H1 (cell line): ENCODE measurements around the gene BRME1. TPM values are rescaled to one million over a fixed set of nuclear protein-coding genes. Genes with fewer than 3 reads are reported as not detected.

Experiments
- CTCF ChIA-PET: fragments of 300-600 bp; sonication (Branson Sonifier 250); formaldehyde crosslinking; loops from one replicate; lab custom pipeline; 2021; ENCODE audit not compliant: partially characterized antibody; lab: Charles Lee
- POLR2A ChIA-PET: fragments of 300-600 bp; sonication (Branson Sonifier 250); formaldehyde crosslinking; loops from one replicate; lab custom pipeline; 2021; ENCODE audit warnings: inconsistent platforms; ENCODE audit not compliant: partially characterized antibody; lab: Charles Lee
- DNase-seq, 2 experiments: peaks; one replicate each; pipeline versions ENCODE4 v3.0.0 to v3.0.0-alpha.2; 2010 to 2022; ENCODE audit warnings: low spot score in 2 of 2, low read depth in 1 of 2, mixed read lengths in 1 of 2
- FAIRE-seq: peaks from 2 replicates; lab custom pipeline; 2011; peaks lifted over from hg19 to GRCh38; lab: Jason Lieb, UNC
- H2AFZ ChIP-seq: 2 replicates; pipeline ENCODE4 v1.8.1; 2012; ENCODE audit warnings: low read length, inconsistent platforms
- H2AK5ac ChIP-seq: 2 replicates; pipeline ENCODE4 v1.6.1; 2013; ENCODE audit warnings: low read depth, low read length
- H2BK120ac ChIP-seq: replicated peaks from 2 replicates; pipeline ENCODE3; 2013; ENCODE audit warnings: low read depth, low read length, inconsistent platforms
- H2BK12ac ChIP-seq: 2 replicates; pipeline ENCODE4 v1.6.1; 2013; ENCODE audit warnings: low read depth, low read length
- H2BK15ac ChIP-seq: 2 replicates; pipeline ENCODE4 v1.6.1; 2013; ENCODE audit warnings: low read length
- H2BK20ac ChIP-seq: 2 replicates; pipeline ENCODE4 v1.6.1; 2013; ENCODE audit warnings: low read length
- H2BK5ac ChIP-seq: 2 replicates; pipeline ENCODE4 v1.6.1; 2013; ENCODE audit warnings: low read depth, low read length
- H3K14ac ChIP-seq: 2 replicates; pipeline ENCODE4 v1.6.1; 2013; ENCODE audit warnings: inconsistent platforms; ENCODE audit not compliant: insufficient read length
- H3K18ac ChIP-seq: 2 replicates; pipeline ENCODE4 v1.6.1; 2013; ENCODE audit warnings: low read length; ENCODE audit errors: extremely low read depth
- H3K23ac ChIP-seq: 2 replicates; pipeline ENCODE4 v1.6.1; 2013; ENCODE audit warnings: inconsistent platforms; ENCODE audit not compliant: insufficient read length
- H3K23me2 ChIP-seq: 2 replicates; pipeline ENCODE4 v1.6.1; 2013; ENCODE audit warnings: low read depth, low read length
- H3K27ac ChIP-seq: 2 replicates; pipeline ENCODE4 v1.6.1; 2011; ENCODE audit warnings: low read depth, low read length, inconsistent platforms
- H3K27me3 ChIP-seq, 4 experiments: replicated peaks in 1 of 4; 1 replicate in 1 of 4; 2 replicates in 3 of 4; pipeline versions ENCODE4 v1.6.1 to v1.8.1; 2011 to 2013; ENCODE audit warnings: low read length in 3 of 4, mild to moderate bottlenecking in 3 of 4, inconsistent platforms in 2 of 4, mixed read lengths in 2 of 4, moderate library complexity in 1 of 4; ENCODE audit not compliant: control insufficient read depth in 3 of 4, insufficient read depth in 3 of 4; ENCODE audit errors: extremely low read depth in 1 of 4
- H3K36me3 ChIP-seq, 4 experiments: 2 replicates each; pipeline versions ENCODE4 v1.6.1 to v1.8.1; 2011 to 2013; ENCODE audit warnings: mild to moderate bottlenecking in 4 of 4, low read length in 3 of 4, moderate library complexity in 2 of 4, control low read depth in 1 of 4, inconsistent platforms in 1 of 4; ENCODE audit not compliant: insufficient read depth in 4 of 4, control insufficient read depth in 2 of 4
- H3K4ac ChIP-seq: replicated peaks from 2 replicates; pipeline ENCODE3; 2013; ENCODE audit warnings: low read length, low read depth, mixed read lengths, inconsistent platforms; ENCODE audit not compliant: insufficient read length
- H3K4me1 ChIP-seq, 4 experiments: replicated peaks in 1 of 4; 1 replicate in 1 of 4; 2 replicates in 3 of 4; pipeline versions ENCODE4 v1.6.1 to v1.8.1; 2011 to 2013; ENCODE audit warnings: low read length in 3 of 4, inconsistent platforms in 2 of 4, mixed read lengths in 1 of 4; ENCODE audit not compliant: insufficient read depth in 4 of 4, control insufficient read depth in 3 of 4
- H3K4me2 ChIP-seq, 2 experiments: 2 replicates each; pipeline versions ENCODE4 v1.6.1 to v1.8.1; 2011 to 2013; ENCODE audit warnings: low read depth in 2 of 2, low read length in 2 of 2, control low read depth in 1 of 2, inconsistent platforms in 1 of 2, mild to moderate bottlenecking in 1 of 2; ENCODE audit not compliant: insufficient read depth in 1 of 2
- H3K4me3 ChIP-seq, 4 experiments: fragments of 200-600, 300-600 bp in 1 of 4; sonication (generic), shearing (Covaris generic), sonication (Bioruptor Twin) in 1 of 4; 2 replicates each; pipeline versions ENCODE4 v1.5.1 to v1.8.1; 2011 to 2016; ENCODE audit warnings: low read length in 4 of 4, low read depth in 3 of 4, control low read depth in 2 of 4, inconsistent platforms in 2 of 4, mild to moderate bottlenecking in 2 of 4, mixed read lengths in 1 of 4, moderate library complexity in 1 of 4; ENCODE audit not compliant: insufficient read depth in 2 of 4; ENCODE audit errors: extremely low read depth in 1 of 4
- H3K56ac ChIP-seq: replicated peaks from 2 replicates; pipeline ENCODE3; 2013; ENCODE audit warnings: low read depth, mild to moderate bottlenecking, mixed read lengths, low read length, inconsistent platforms; ENCODE audit not compliant: insufficient read length
- H3K79me1 ChIP-seq: 2 replicates; pipeline ENCODE4 v1.6.1; 2013; ENCODE audit warnings: low read depth, low read length, control low read depth
- H3K79me2 ChIP-seq, 2 experiments: 2 replicates each; pipeline versions ENCODE4 v1.6.1 to v1.8.1; 2012 to 2013; ENCODE audit warnings: low read length in 2 of 2, mild to moderate bottlenecking in 2 of 2, inconsistent platforms in 1 of 2; ENCODE audit not compliant: insufficient read depth in 2 of 2, control insufficient read depth in 1 of 2
- H3K9ac ChIP-seq, 4 experiments: replicated peaks in 1 of 4; 1 replicate in 1 of 4; 2 replicates in 3 of 4; pipeline versions ENCODE4 v1.6.1 to v1.8.1; 2011 to 2013; ENCODE audit warnings: low read depth in 3 of 4, low read length in 3 of 4, control low read depth in 2 of 4, mild to moderate bottlenecking in 2 of 4, moderate library complexity in 2 of 4, inconsistent platforms in 1 of 4; ENCODE audit errors: extremely low read depth in 1 of 4
- H3K9me3 ChIP-seq, 2 experiments: 2 replicates each; pipeline versions ENCODE4 v1.6.1 to v1.8.1; 2012 to 2013; ENCODE audit warnings: mild to moderate bottlenecking in 2 of 2, moderate library complexity in 2 of 2, control low read depth in 1 of 2, inconsistent platforms in 1 of 2, low read depth in 1 of 2, low read length in 1 of 2, mixed read lengths in 1 of 2; ENCODE audit not compliant: insufficient read depth in 2 of 2
- H4K20me1 ChIP-seq, 2 experiments: replicated peaks in 1 of 2; 2 replicates each; pipeline versions ENCODE3 to v1.8.1; 2011 to 2013; ENCODE audit warnings: inconsistent platforms in 2 of 2, low read length in 2 of 2, mild to moderate bottlenecking in 1 of 2; ENCODE audit not compliant: insufficient read depth in 2 of 2, control insufficient read depth in 1 of 2
- H4K5ac ChIP-seq: 2 replicates; pipeline ENCODE4 v1.6.1; 2013; ENCODE audit warnings: low read length, low read depth, mixed read lengths, inconsistent platforms; ENCODE audit not compliant: insufficient read length
- H4K8ac ChIP-seq: 2 replicates; pipeline ENCODE4 v1.8.0; 2013; ENCODE audit warnings: mild to moderate bottlenecking, moderate library complexity, low read length, inconsistent platforms; ENCODE audit not compliant: insufficient read depth; ENCODE audit errors: extremely low read depth
- H4K91ac ChIP-seq: replicated peaks from 2 replicates; pipeline ENCODE3; 2013; ENCODE audit warnings: low read length, mixed read lengths, inconsistent platforms; ENCODE audit not compliant: insufficient read length
- EP300 ChIP-seq, 2 experiments: IDR thresholded peaks; 1 replicate in 1 of 2; 2 replicates in 1 of 2; pipeline ENCODE4 v1.6.1; 2011 to 2012; ENCODE audit warnings: low read depth in 2 of 2, low read length in 2 of 2, mild to moderate bottlenecking in 2 of 2, borderline replicate concordance in 1 of 2, inconsistent platforms in 1 of 2, moderate library complexity in 1 of 2
- KDM5A ChIP-seq: fragments of 200-600 bp; IDR thresholded peaks from 2 replicates; pipeline ENCODE4 v1.7.1; 2012; ENCODE audit warnings: mild to moderate bottlenecking, low read length, inconsistent platforms, mixed read lengths
- PHF8 ChIP-seq: fragments of 200-600 bp; sonication (generic); conservative IDR thresholded peaks from 2 replicates; pipeline ENCODE4 v1.7.1; 2012; ENCODE audit warnings: low read depth, mild to moderate bottlenecking, inconsistent platforms, low read length, moderate library complexity
- SAP30 ChIP-seq: fragments of 300-600 bp; sonication (generic); IDR thresholded peaks from 2 replicates; pipeline ENCODE4 v1.7.1; 2012; ENCODE audit warnings: low read length, moderate library complexity, mild to moderate bottlenecking, inconsistent platforms; ENCODE audit not compliant: insufficient read depth, insufficient replicate concordance
- SIN3A ChIP-seq, 2 experiments: IDR thresholded peaks in 1 of 2; conservative IDR thresholded peaks in 1 of 2; 2 replicates each; pipeline ENCODE4 v1.6.1; 2011 to 2012; ENCODE audit warnings: low read length in 2 of 2, improper control_type of control experiment in 1 of 2, low read depth in 1 of 2, mild to moderate bottlenecking in 1 of 2
- TAF1 ChIP-seq: IDR thresholded peaks from 2 replicates; pipeline ENCODE4 v1.6.1; 2011; ENCODE audit warnings: mild to moderate bottlenecking, low read depth, low read length
- YY1 ChIP-seq: IDR thresholded peaks from 2 replicates; pipeline ENCODE4 v1.6.1; 2011; ENCODE audit warnings: low read depth, mild to moderate bottlenecking, low read length
- WGBS, 2 experiments: shearing (Covaris generic) in 1 of 2; methylation state at CpG; one replicate each; pipeline versions ENCODE4 v1.1.6 to v1.1.7; 2013 to 2015; ENCODE audit warnings: low lambda C conversion rate in 2 of 2, mixed read lengths in 2 of 2, inconsistent platforms in 1 of 2, low coverage in 1 of 2, missing lambda C conversion rate in 1 of 2; ENCODE audit not compliant: insufficient replicate concordance in 2 of 2, insufficient coverage in 1 of 2, insufficient read length in 1 of 2; ENCODE audit errors: extremely low coverage in 1 of 2, missing lambda C conversion rate in 1 of 2; 5-methylcytosine and 5-hydroxymethylcytosine counted together
- polyA plus RNA-seq, 7 experiments: library from polyadenylated mRNA; depleted of rRNA in 3 of 7; stranded (reverse) in 5 of 7; unstranded in 2 of 7; fragments of >200 nt in 5 of 7; fragments of 200-250 nt in 2 of 7; gene quantifications; 1 replicate in 5 of 7; 2 replicates in 1 of 7; 4 replicates in 1 of 7; pipeline versions ENCODE4 v1.2.1 to v1.2.3, GENCODE V29; 2011 to 2013; ENCODE audit warnings: missing spikeins in 2 of 7, mixed read lengths in 2 of 7
- total RNA-seq: library from RNA; stranded (reverse); fragmentation: NEBNext Ultra II Directional; extraction: Animal tissue kit (Norgen Biotek cat#: 25700); gene quantifications from 2 replicates; pipeline ENCODE4 v1.2.1, GENCODE V29; 2021

Gene BRME1
- total and polyA plus RNA-seq, 2 of the 8 experiments (the other 6 are each of a cell fraction or from before 2014, with no cell fraction given), result 4.6 to 4.7 TPM

DNA sequence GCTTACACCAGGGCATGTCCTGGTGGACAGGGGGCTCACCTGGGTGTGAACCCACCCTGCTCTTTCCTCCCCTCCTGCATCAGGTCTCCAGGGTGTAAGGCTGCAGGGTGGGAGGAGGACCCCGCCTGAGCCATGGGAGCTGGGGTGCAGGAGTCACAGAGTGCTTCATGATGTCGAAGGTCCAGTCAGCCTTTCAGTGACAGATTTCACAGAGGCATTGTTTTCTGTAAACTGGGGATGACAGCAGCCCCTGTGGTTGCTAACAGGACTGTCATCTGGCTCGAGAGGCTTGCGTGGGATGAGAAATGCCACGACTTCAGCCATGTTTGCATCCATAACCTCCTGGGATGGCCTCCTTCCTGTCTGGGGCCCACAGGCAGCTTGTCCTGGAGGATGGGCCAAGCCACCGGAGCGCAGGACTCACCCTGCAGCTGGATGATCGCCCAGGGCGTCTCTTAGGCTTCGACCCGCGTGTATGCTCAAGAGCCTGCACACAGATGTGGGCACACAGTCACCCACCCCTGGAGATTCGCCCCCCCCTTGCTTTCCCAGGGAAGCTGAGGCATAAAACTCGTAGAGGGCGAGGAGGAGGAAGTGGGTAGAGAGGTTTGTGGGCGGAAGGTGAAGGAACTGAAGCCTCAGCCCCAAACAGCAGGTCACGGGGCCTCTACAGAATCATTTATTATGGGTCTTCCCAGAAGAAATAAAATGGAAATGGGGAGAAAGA, 24.1 kb downstream of the BRME1 start:
- H2AK5ac ChIP-seq, result no peak overlapping the region
- H3K79me1 ChIP-seq, result no peaks in the 10 kb centered on the region
- H3K4me1 ChIP-seq, result peaks cover 6 to 23% (median 16%) of the 10 kb centered on the region in 4 experiments
- FAIRE-seq (no peak), DNase-seq (no peak)
- no peaks in the 10 kb centered on the region for H3K9me3 ChIP-seq
- no peak overlapping the region for H2AFZ ChIP-seq
- no peak overlapping the region for H3K23ac ChIP-seq
- peak overlapping the region; percentile 95 for H2BK20ac ChIP-seq
- H3K14ac ChIP-seq, result no peak overlapping the region
- WGBS, 2 experiments, result 87% methylated on average over 16 of the region's 17 CpGs; no CpG with 5 or more reads in 1 of the 2 experiments
- peak overlapping the region; percentile 97 for H2BK12ac ChIP-seq
- H4K20me1 ChIP-seq, result no peaks in the 10 kb centered on the region
- peak overlapping the region; percentile 36 for H3K56ac ChIP-seq
- peak overlapping the region; percentile 96 for H3K4ac ChIP-seq
- H3K27me3 ChIP-seq, result peaks cover 0 to 8% (median 3%) of the 10 kb centered on the region in 4 experiments; a peak in 4 of 7 replicates
- peak overlapping the region; percentile 42; the same call in 1 of the 2 replicates for H3K27ac ChIP-seq
- H3K23me2 ChIP-seq, result no peaks in the 10 kb centered on the region
- H3K79me2 ChIP-seq, result no peaks in the 10 kb centered on the region
- H2BK120ac ChIP-seq, result peak overlapping the region; percentile 98
- peak overlapping the region; percentile 68; the same call in 1 of the 2 replicates for H2BK5ac ChIP-seq
- H3K4me3 ChIP-seq, result peak overlapping the region in 1 of 4 experiments; percentile 5; a peak in 1 of 8 replicates
- peak overlapping the region in 1 of 2 experiments; percentile 32; a peak in 1 of 4 replicates for H3K4me2 ChIP-seq
- CTCF ChIA-PET, result interaction anchor here (0.6 to 8.7 kb wide), 34 partner anchors 9 to 255 kb away, joined by 3 to 76 read pairs (median 4); partner anchors contain the start of genes ASF1B, BRME1, CC2D1A and DCAF15
- peak overlapping the region; percentile 62 for H4K5ac ChIP-seq
- peak overlapping the region; percentile 72; the same call in 1 of the 2 replicates for H2BK15ac ChIP-seq
- no peaks in the 10 kb centered on the region for H3K36me3 ChIP-seq
- peak overlapping the region in 1 of 4 experiments; percentile 20; a peak in 1 of 7 replicates for H3K9ac ChIP-seq
- H4K91ac ChIP-seq, result peak overlapping the region; percentile 97
- POLR2A ChIA-PET, result interaction anchor here (0.9 to 3.3 kb wide), 14 partner anchors 13 to 191 kb away, joined by 3 to 13 read pairs (median 6); partner anchors contain the start of genes BRME1, C19orf53, CC2D1A and DCAF15
- no peak for TF ChIP-seq EP300 (IDR thresholded peaks at IDR 0.05; ENCODE audit: borderline replicate concordance in 1 of 2, low read depth in 2 of 2, low read length in 2 of 2)
- TF ChIP-seq KDM5A, result no peak
- TF ChIP-seq SIN3A (conservative IDR thresholded peaks at IDR 0.05 in 1 of 2, IDR thresholded peaks at IDR 0.05 in 1 of 2; ENCODE audit: low read depth in 1 of 2, low read length in 2 of 2), result no peak
- TF ChIP-seq PHF8, result no peak
- 0 out of 2 replicates have a peak, but pooled peaks have one; percentile 35 for TF ChIP-seq YY1
- TF ChIP-seq TAF1, result no peak
- TF ChIP-seq SAP30, result no peak
- peak overlapping the region; percentile 93 for H3K18ac ChIP-seq
- H4K8ac ChIP-seq, result peak overlapping the region; percentile 92
